Peyer's patch (tissue), 4 donors: ENCODE data around the gene UBE2G2. TPM values are rescaled to one million over a fixed set of nuclear protein-coding genes. Genes with fewer than 3 reads are reported as not detected.

Experiments used
- DNase-seq, 3 donors: peaks; one replicate each; pipeline ENCODE4 v3.0.0-alpha.2; 2017 to 2019
- H3K27ac ChIP-seq, 4 donors: fragments of 200-600 bp; sonication (generic); one replicate each; pipeline ENCODE4 v1.5.1; 2016 to 2019
- H3K27me3 ChIP-seq, 2 donors: fragments of 200-600 bp; sonication (generic); one replicate each; pipeline ENCODE4 v1.5.1; 2019
- H3K36me3 ChIP-seq, 3 donors: fragments of 200-600 bp; sonication (generic); one replicate each; pipeline ENCODE4 v1.5.1; 2016 to 2019
- H3K4me1 ChIP-seq, 4 donors: fragments of 200-600 bp; sonication (generic); one replicate each; pipeline ENCODE4 v1.5.1; 2016 to 2019
- H3K4me3 ChIP-seq, 4 donors: fragments of 200-600 bp; sonication (generic); 1 replicate in 3 of 4; 2 replicates in 1 of 4; pipeline ENCODE4 v1.5.1; 2016 to 2019; ENCODE audit warnings: mild to moderate bottlenecking in 1 of 4
- H3K9me3 ChIP-seq, 4 donors: fragments of 200-600 bp; sonication (generic); one replicate each; pipeline ENCODE4 v1.5.1; 2016 to 2019; ENCODE audit warnings: mild to moderate bottlenecking in 1 of 4
- POLR2A ChIP-seq, 2 donors: fragments of 450-650 bp; IDR thresholded peaks; one replicate each; pipeline ENCODE4 v1.5.1; 2017; ENCODE audit warnings: antibody characterized with exemption in 2 of 2, mild to moderate bottlenecking in 2 of 2, moderate library complexity in 2 of 2
- total RNA-seq, 4 donors: library from RNA; depleted of rRNA; stranded (reverse); fragments of >200 nt; gene quantifications; one replicate each; pipeline ENCODE4 v1.1.0, GENCODE V29; 2016
- TF ChIP-seq, protein P1 (sequence below), 6 experiments: fragments of 450-650 bp in 4 of 6; fragments of 200-600 bp in 2 of 6; sonication (generic) in 1 of 6; IDR thresholded peaks; one replicate each; pipeline ENCODE4 v1.5.1; 2017 to 2019; ENCODE audit warnings: antibody characterized with exemption in 6 of 6, mild to moderate bottlenecking in 3 of 6, moderate library complexity in 1 of 6

The UBE2G2 gene
- total RNA-seq, 4 donors from 2014 or later: 68.8 to 116 (median 95.1) TPM

DNA sequence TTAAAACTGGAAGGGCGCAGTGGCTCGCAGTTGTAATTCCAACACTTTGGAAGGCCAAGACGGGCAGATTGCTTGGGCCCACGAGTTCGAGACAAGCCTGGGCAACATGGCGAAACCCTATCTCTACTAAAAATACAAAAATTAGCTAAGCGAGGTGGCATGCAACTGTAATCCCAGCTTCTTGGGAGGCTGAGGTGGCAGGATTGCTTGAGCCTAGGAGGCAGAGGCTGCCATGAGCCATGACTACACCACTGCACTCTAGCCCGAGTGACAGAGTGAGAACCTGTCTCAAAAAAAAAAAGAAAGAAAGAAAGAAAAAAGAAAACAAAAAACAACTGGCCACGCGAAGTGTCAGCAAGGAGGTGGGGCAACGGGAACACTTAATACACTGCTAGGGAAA lies 6.3 kb downstream of the UBE2G2 start:
- no peak for DNase-seq
- Histone ChIP-seq H3K4me3 (no peak overlapping the region), H3K27ac (no peak overlapping the region), H3K4me1 (peaks cover 0 to 19% (median 2%) of the 10 kb centered on the region in 4 donors), H3K27me3 (no peaks in the 10 kb centered on the region), H3K9me3 (no peaks in the 10 kb centered on the region), H3K36me3 (peaks cover 0 to 6% (median 0%) of the 10 kb centered on the region in 3 donors)
- no peak for TF ChIP-seq POLR2A (IDR thresholded peaks at IDR 0.05)
- TF ChIP-seq, protein P1, sequence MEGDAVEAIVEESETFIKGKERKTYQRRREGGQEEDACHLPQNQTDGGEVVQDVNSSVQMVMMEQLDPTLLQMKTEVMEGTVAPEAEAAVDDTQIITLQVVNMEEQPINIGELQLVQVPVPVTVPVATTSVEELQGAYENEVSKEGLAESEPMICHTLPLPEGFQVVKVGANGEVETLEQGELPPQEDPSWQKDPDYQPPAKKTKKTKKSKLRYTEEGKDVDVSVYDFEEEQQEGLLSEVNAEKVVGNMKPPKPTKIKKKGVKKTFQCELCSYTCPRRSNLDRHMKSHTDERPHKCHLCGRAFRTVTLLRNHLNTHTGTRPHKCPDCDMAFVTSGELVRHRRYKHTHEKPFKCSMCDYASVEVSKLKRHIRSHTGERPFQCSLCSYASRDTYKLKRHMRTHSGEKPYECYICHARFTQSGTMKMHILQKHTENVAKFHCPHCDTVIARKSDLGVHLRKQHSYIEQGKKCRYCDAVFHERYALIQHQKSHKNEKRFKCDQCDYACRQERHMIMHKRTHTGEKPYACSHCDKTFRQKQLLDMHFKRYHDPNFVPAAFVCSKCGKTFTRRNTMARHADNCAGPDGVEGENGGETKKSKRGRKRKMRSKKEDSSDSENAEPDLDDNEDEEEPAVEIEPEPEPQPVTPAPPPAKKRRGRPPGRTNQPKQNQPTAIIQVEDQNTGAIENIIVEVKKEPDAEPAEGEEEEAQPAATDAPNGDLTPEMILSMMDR (IDR thresholded peaks at IDR 0.05): no peak

DNA sequence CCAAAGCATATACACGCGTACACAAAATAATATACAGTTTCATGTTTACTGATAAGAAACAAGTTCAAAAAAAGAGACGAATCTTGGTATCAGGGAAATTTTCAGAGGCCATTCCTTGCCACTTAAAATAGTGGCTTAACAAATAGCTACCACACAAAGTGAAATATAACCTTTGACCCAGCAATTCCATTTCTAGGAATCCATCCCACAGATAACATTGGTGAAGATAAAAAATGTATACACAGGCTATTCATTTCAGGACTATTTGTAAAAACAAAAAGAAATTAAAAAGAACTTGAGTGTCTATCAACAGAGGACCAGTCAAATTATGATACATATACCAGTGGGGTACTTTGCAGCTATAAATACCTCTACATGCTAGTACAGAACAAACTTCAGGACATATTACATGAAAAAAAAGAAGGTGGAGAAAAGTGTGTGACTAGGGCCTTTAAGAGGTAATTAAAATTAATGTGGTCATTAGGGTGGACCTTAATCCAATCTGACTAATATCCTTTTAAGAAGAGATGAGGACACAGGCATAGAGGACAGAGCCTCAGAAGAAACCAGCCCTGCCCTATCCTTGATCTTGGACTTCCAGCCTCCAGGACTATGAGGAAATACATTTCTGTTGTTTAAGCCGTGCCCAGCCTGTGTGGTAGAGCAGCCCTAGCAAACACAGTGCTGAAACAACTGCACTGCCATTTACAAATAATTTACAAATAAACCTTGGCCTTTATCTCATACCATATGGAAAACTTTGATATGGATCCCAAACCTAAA lies 7.8 kb downstream of the UBE2G2 start:
- H3K4me1 ChIP-seq: peaks cover 0 to 7% (median 2%) of the 10 kb centered on the region in 4 donors
- H3K9me3 ChIP-seq: no peaks in the 10 kb centered on the region
- H3K27me3 ChIP-seq: no peaks in the 10 kb centered on the region
- H3K36me3 ChIP-seq: peaks cover 0 to 2% (median 0%) of the 10 kb centered on the region in 3 donors
- peak overlapping the region in 1 of 4 donors; percentile 29 for H3K27ac ChIP-seq
- DNase-seq: no peak
- H3K4me3 ChIP-seq: no peak overlapping the region
- TF ChIP-seq POLR2A (IDR thresholded peaks at IDR 0.05): no peak
- TF ChIP-seq, protein P1 (IDR thresholded peaks at IDR 0.05): peak in 1 of 6 experiments; percentile 4

DNA sequence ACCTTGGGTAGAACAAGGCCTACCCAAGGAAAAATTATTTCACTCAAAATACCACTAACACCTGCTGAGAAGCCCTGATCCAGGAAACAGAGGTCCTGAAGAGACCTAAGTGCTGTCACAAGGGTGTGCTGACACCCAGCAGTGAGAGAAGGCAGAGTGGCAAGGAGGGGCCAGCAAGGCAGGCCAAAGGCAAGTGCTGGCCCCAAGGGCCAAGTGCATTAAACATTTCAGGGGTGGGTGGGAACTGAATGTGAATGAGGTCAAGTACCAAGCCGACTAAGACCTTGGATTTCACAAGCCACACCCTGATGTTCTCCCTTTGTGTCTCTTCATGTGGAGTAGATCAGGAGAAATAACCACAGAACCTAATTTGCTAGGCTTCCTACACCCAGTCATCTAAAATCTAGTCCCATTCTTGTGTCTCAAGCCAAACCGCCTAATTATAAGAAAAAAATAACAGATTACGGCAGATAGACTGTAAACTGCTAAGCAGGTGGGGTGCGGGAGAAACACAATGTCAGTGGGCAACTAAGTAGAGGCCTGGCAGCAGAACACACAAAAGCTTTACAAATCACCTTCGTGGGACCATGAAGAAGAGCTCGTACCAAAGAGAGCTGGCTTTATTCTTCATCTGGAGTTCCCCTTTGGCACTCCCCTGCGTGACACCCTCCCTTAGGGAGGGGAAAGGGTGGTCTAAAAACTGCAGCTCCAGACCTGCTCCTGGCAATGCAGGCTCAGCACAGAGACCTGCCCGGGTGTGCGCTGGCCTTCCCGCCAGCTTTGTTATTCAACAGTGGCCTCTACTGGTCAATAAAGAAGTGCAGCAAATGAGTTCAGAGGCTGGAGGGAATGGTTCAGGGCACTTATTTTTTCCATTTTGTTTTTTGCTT lies 8.7 kb downstream of the UBE2G2 start:
- Histone ChIP-seq H3K27ac (peak overlapping the region in 1 of 4 donors; percentile 28), H3K9me3 (no peaks in the 10 kb centered on the region)
- DNase-seq: peak in 2 of 3 donors; percentile 28 to 71

DNA sequence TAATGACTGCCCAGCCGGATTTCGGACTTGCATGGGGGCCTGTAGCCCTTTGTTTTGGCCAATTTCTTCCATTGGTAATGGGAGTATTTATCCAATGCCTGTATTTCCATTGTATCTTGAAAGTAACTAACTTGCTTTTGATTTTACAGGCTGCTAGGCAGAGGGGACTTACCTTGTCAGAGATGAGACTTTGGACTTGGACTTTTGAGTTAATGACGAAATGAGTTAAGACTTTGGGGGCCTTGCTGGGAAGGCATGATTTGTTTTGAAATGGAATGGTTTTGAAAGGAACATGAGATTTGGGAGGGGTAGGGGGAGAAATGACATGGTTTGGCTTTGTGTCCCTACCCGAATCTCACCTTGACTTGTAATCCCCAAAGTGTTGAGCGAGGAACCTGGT lies 9.6 kb downstream of the UBE2G2 start:
- peaks cover 0 to 7% (median 2%) of the 10 kb centered on the region in 4 donors for H3K4me1 ChIP-seq
- H3K36me3 ChIP-seq: no peaks in the 10 kb centered on the region
- H3K27me3 ChIP-seq: no peaks in the 10 kb centered on the region
- H3K27ac ChIP-seq: no peak overlapping the region
- no peak for TF ChIP-seq POLR2A (IDR thresholded peaks at IDR 0.05)
- TF ChIP-seq, protein P1 (IDR thresholded peaks at IDR 0.05): no peak
- no peak for DNase-seq
- H3K9me3 ChIP-seq: no peaks in the 10 kb centered on the region
- no peak overlapping the region for H3K4me3 ChIP-seq

More for the DNA sequence above, 8.7 kb downstream of the UBE2G2 start:
- Histone ChIP-seq H3K36me3 (no peaks in the 10 kb centered on the region), H3K4me1 (peaks cover 0 to 7% (median 2%) of the 10 kb centered on the region in 4 donors), H3K4me3 (no peak overlapping the region), H3K27me3 (no peaks in the 10 kb centered on the region)
- TF ChIP-seq POLR2A (IDR thresholded peaks at IDR 0.05): no peak
- TF ChIP-seq, protein P1 (IDR thresholded peaks at IDR 0.05): peak; percentile 35 to 87 (median 78)

DNA sequence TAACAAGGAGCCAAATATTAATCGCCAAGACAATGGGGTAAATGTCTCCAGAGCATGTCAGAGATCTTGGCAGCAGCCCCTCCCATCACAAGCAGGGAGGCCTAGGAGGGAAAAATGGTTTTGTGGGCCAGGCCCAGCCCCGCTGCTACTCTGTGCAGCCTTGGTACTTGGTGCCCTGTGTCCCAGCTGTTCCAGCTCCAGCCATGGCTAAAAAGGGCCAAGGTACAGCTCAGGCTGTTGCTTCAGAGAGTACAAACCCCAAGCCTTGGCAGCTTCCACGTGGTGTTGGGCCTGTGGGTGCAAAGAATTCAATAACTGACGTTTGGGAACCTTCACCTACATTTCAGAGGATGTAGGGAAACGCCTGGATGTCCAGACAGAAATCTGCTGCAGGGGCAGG lies 10.4 kb downstream of the UBE2G2 start:
- Histone ChIP-seq H3K4me1 (peaks cover 0 to 7% (median 2%) of the 10 kb centered on the region in 4 donors), H3K27ac (no peak overlapping the region), H3K27me3 (no peaks in the 10 kb centered on the region), H3K36me3 (no peaks in the 10 kb centered on the region), H3K4me3 (no peak overlapping the region), H3K9me3 (no peaks in the 10 kb centered on the region)
- no peak for TF ChIP-seq POLR2A (IDR thresholded peaks at IDR 0.05)
- TF ChIP-seq, protein P1 (IDR thresholded peaks at IDR 0.05): no peak
- no peak for DNase-seq
